Breast epithelium (tissue), 3 donors: Measurements from ENCODE around the gene SLC6A11.

Source experiments
- CTCF ChIP-seq, 3 donors: fragments of 450-650 bp; IDR thresholded peaks; one replicate each; pipeline ENCODE4 v1.5.1; 2016 to 2017; ENCODE audit warnings: antibody characterized with exemption in 3 of 3, mild to moderate bottlenecking in 3 of 3, moderate library complexity in 3 of 3
- POLR2A ChIP-seq: fragments of 450-650 bp; IDR thresholded peaks from one replicate; pipeline ENCODE4 v1.6.1; 2016; ENCODE audit warnings: antibody characterized with exemption, mild to moderate bottlenecking, moderate library complexity
- POLR2AphosphoS5 ChIP-seq, 3 donors: sonication (generic); formaldehyde crosslinking; IDR thresholded peaks; one replicate each; pipeline ENCODE4 v1.6.1; 2017; ENCODE audit warnings: antibody characterized with exemption in 3 of 3

GRCh38 chr3:10956531-10956930 lies 140.5 kb downstream of the SLC6A11 start:
- TF ChIP-seq CTCF (IDR thresholded peaks at IDR 0.05) (no peak), POLR2AphosphoS5 (IDR thresholded peaks at IDR 0.05) (no peak), POLR2A (no peak)
